Measurements from ENCODE around the gene CDK15.

GRCh38 chr2:201775326-201775725 lies 31.0 kb upstream of the CDK15 start:
- no peak for TF ChIP-seq CTCF (IDR thresholded peaks at IDR 0.05)
- TF ChIP-seq EZH2 (IDR thresholded peaks at IDR 0.05; ENCODE audit: borderline replicate concordance, insufficient read depth, low read depth, low read length, poor library complexity, severe bottlenecking) = no peak

Measured in B cell (primary cell).